K562 (cell line): ENCODE results near the gene MYL6B. TPM values are rescaled to one million over a fixed set of nuclear protein-coding genes. Genes with fewer than 3 reads are reported as not detected.
A peak's percentile ranks its signal among the peaks of the same experiment; 100 is the strongest.

ENCODE experiments used
- ATF6 ChIP-seq: sonication (generic); formaldehyde crosslinking; IDR thresholded peaks from 2 replicates; pipeline ENCODE4 v1.4.0; 2020; ENCODE audit warnings: mild to moderate bottlenecking, missing genetic modification reagents
- BACH1 ChIP-seq: fragments of 200-800 bp; sonication (Bioruptor generic); IDR thresholded peaks from 2 replicates; pipeline ENCODE4 v1.6.1; 2016; ENCODE audit warnings: missing genetic modification characterization, missing compliant biosample characterization
- CBX5 ChIP-seq: IDR thresholded peaks from 2 replicates; pipeline ENCODE4 v1.6.1; 2014; ENCODE audit warnings: low read depth, borderline replicate concordance
- DIDO1 ChIP-seq: fragments of 450-650 bp; IDR thresholded peaks from 2 replicates; pipeline ENCODE4 v1.6.1; 2016; ENCODE audit warnings: low read depth, missing biosample characterization, missing genetic modification characterization
- KLF6 ChIP-seq: fragments of 250-450 bp; sonication (Bioruptor Pico); IDR thresholded peaks from 2 replicates; pipeline ENCODE4 v1.4.0; 2020; ENCODE audit warnings: mild to moderate bottlenecking, moderate library complexity, borderline replicate concordance
- MXI1 ChIP-seq: IDR thresholded peaks from 2 replicates; pipeline ENCODE4 v1.6.1; 2011; ENCODE audit warnings: low read depth, mild to moderate bottlenecking, improper control_type of control experiment, low read length
- NR4A1 ChIP-seq, 2 experiments: fragments of 250-450 bp in 1 of 2; fragments of 450-650 bp in 1 of 2; sonication (Bioruptor Pico) in 1 of 2; IDR thresholded peaks; 2 replicates each; pipeline versions ENCODE4 v1.4.0 to v1.6.1; 2016 to 2020; ENCODE audit warnings: mild to moderate bottlenecking in 2 of 2, missing compliant biosample characterization in 1 of 2, missing genetic modification characterization in 1 of 2, moderate library complexity in 1 of 2
- PKNOX1 ChIP-seq: fragments of 450-650 bp; IDR thresholded peaks from 2 replicates; pipeline ENCODE4 v1.6.1; 2016
- SMAD3 ChIP-seq: fragments of 450-650 bp; formaldehyde crosslinking; conservative IDR thresholded peaks from 2 replicates; pipeline ENCODE4 v1.4.0; 2020; ENCODE audit warnings: mild to moderate bottlenecking
- TEAD1 ChIP-seq, 2 experiments: fragments of 450-650 bp in 1 of 2; sonication (generic) in 1 of 2; formaldehyde crosslinking; IDR thresholded peaks; 2 replicates each; pipeline versions ENCODE4 v1.4.0 to v1.8.0; 2020 to 2022; ENCODE audit warnings: mild to moderate bottlenecking in 2 of 2, missing genetic modification reagents in 1 of 2
- TEAD4 ChIP-seq, 2 experiments: sonication (generic) in 1 of 2; formaldehyde crosslinking in 1 of 2; IDR thresholded peaks; 2 replicates each; pipeline versions ENCODE4 v1.6.1 to v1.8.0; 2012 to 2022; ENCODE audit warnings: borderline replicate concordance in 1 of 2, inconsistent platforms in 1 of 2, low read length in 1 of 2, mild to moderate bottlenecking in 1 of 2, missing genetic modification reagents in 1 of 2
- THAP7 ChIP-seq: fragments of 250-450 bp; sonication (Bioruptor Pico); IDR thresholded peaks from 2 replicates; pipeline ENCODE4 v1.5.0; 2021
- TRIM25 ChIP-seq: fragments of 450-650 bp; IDR thresholded peaks from 2 replicates; pipeline ENCODE4 v1.7.0; 2016; ENCODE audit warnings: borderline replicate concordance
- ZBTB43 ChIP-seq: sonication (generic); formaldehyde crosslinking; IDR thresholded peaks from 2 replicates; pipeline ENCODE4 v1.8.0; 2023; ENCODE audit warnings: mild to moderate bottlenecking, missing genetic modification reagents
- ZC3H11A ChIP-seq: IDR thresholded peaks from 2 replicates; pipeline ENCODE4 v1.6.1; 2012; ENCODE audit warnings: low read depth, low read length, improper control_type of control experiment
- ZNF445 ChIP-seq: fragments of 250-450 bp; sonication (Bioruptor Pico); IDR thresholded peaks from 2 replicates; pipeline ENCODE4 v1.4.0; 2020; ENCODE audit warnings: low read depth, mild to moderate bottlenecking, moderate library complexity
- ZNF644 ChIP-seq: fragments of 200-800 bp; sonication (Bioruptor generic); IDR thresholded peaks from 2 replicates; pipeline ENCODE4 v1.6.1; 2016; ENCODE audit warnings: low read depth, missing genetic modification characterization, missing compliant biosample characterization
- ZNF778 ChIP-seq: fragments of 450-650 bp; formaldehyde crosslinking; IDR thresholded peaks from 2 replicates; pipeline ENCODE4 v1.4.0; 2020; ENCODE audit warnings: mild to moderate bottlenecking, moderate library complexity
- ZNF780A ChIP-seq: fragments of 250-450 bp; sonication (Bioruptor Pico); IDR thresholded peaks from 2 replicates; pipeline ENCODE4 v1.5.0; 2021; ENCODE audit warnings: mild to moderate bottlenecking
- polyA plus RNA-seq, 8 experiments: library from polyadenylated mRNA; depleted of rRNA in 4 of 8; stranded (reverse) in 5 of 8; unstranded in 3 of 8; fragments of >200 nt; fragmentation: Nextera tagmentation in 2 of 8; fragmentation: Illumina TruSeq in 1 of 8; extraction: Ambion mirVana in 2 of 8; extraction: Trizol in 1 of 8; gene quantifications; 2 replicates each; pipeline versions ENCODE4 v1.2.1 to v1.2.3, GENCODE V29; 2011 to 2014; ENCODE audit warnings: inconsistent platforms in 1 of 8, missing spikeins in 1 of 8
- total RNA-seq, 7 experiments: library from RNA; depleted of rRNA in 6 of 7; stranded (reverse); fragments of >200 nt in 6 of 7; fragmentation: Illumina TruSeq in 2 of 7; extraction: Trizol in 2 of 7; gene quantifications; 2 replicates each; pipeline versions ENCODE4 v1.2.1 to v1.2.3, GENCODE V29; 2011 to 2021; ENCODE audit warnings: low replicate concordance in 1 of 7

MYL6B gene
- total and polyA plus RNA-seq, 9 of the 15 experiments (the other 6 are each of a cell fraction or from before 2014, with no cell fraction given), result 42.8 to 77.3 (median 68.6) TPM

GRCh38 chr12:56158029-56158925 lies 5.9 kb downstream of the MYL6B start, which contains the start of gene MYL6 (continued):
- TF ChIP-seq TRIM25 (peak; percentile 83; the same call in 1 of the 2 replicates), ATF6 (CRISPR knock-in tag) (no peak), SMAD3 (CRISPR knock-in tag) (0 out of 2 replicates have a peak, but pooled peaks have one; percentile 35), TEAD4 (IDR thresholded peaks at IDR 0.05; ENCODE audit: low read length) (no peak), TEAD4 (CRISPR knock-in tag; IDR thresholded peaks at IDR 0.05; ENCODE audit: borderline replicate concordance) (no peak), CBX5 (no peak), MXI1 (no peak), TEAD1 (CRISPR knock-in tag; IDR thresholded peaks at IDR 0.05) (no peak; a peak in 1 of 4 replicates), NR4A1 (CRISPR knock-in tag; IDR thresholded peaks at IDR 0.05) (no peak), NR4A1 (tag; IDR thresholded peaks at IDR 0.05) (peak; percentile 55; the same call in 1 of the 2 replicates), ZNF644 (tag) (peak; percentile 38; the same call in 1 of the 2 replicates), ZNF778 (no peak), ZBTB43 (0 out of 2 replicates have a peak, but pooled peaks have one; percentile 23), ZNF780A (CRISPR knock-in tag) (no peak), PKNOX1 (no peak), ZNF445 (peak; percentile 92), KLF6 (peak; percentile 69), THAP7 (CRISPR knock-in tag) (peak; percentile 72; the same call in 1 of the 2 replicates), BACH1 (no peak), ZC3H11A (no peak), DIDO1 (no peak)
